ENCODE measurements around the gene PDGFRB.

The PDGFRB gene

DNA sequence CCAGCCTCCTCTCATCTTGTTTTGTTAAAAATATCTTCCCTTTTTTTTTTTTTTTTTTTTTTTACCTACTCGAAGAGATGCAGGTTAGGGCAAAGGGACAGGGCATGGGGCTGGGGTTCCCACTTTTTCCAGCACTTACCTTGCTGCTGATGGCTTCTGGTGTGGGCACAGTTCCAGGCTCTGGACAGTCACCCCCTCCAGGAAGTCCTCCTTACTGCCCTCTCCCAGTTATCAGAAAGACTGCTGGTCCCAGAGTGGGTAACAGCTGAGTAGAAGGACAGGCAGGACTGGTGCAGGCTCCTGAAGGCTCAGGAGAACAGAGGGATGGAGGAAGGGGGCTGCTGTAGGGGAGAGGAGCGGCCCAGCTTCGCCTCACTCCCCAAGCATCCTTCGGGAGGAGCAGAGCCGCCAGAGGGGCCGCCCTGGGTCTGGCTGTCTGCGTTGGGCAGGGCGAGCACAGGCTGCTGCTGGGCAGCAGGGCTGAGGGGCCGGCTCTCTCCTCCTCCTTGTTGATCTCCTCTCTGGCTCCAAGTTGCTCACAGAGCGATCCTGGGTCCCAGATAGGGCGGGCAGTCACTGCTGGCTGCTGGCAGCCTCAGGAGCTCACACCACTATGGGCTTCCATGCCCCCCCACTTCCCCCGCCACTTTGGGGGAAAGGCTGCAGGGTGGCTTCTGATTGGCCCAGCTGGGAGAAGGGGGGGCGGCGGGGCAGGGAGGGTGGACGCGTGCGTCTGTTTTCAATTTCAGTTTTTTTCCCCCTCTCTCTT lies at the start of gene PDGFRB:
TSS of gene PDGFRB (minus strand) at position 588 of the 769 bp plus-strand sequence. CDS start 18,798 bp downstream, outside the sequence.
- peak; percentile 30 for DNase-seq

GRCh38 chr5:150204590-150204960 lies 48.9 kb upstream of the PDGFRB start:
- DNase-seq = no peak

GRCh38 chr5:150203832-150204589 lies 48.4 kb upstream of the PDGFRB start:
- DNase-seq = no peak

- DNase-seq = no peak
Observed at GRCh38 chr5:150202501-150202900, 46.9 kb upstream of the PDGFRB start.

DNA sequence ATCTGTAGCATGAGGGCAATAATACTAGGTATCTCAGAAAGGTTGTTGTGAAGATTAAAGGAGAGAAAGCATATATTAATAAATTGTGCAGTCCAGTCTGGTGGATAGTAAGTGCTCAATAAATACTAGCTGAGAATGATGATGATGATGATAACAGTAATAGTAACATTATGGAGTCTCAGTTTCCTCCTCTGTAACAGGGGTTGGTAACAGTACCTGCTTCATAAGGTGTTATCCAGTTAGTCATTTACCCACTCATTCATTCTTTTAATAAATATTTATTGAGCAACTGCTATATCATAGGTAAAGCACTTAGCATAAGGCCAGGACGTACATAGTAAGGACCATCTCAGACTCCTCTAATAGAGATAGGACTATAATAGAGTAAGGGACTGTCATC lies 41.8 kb upstream of the PDGFRB start:
- no peak for DNase-seq

DNA sequence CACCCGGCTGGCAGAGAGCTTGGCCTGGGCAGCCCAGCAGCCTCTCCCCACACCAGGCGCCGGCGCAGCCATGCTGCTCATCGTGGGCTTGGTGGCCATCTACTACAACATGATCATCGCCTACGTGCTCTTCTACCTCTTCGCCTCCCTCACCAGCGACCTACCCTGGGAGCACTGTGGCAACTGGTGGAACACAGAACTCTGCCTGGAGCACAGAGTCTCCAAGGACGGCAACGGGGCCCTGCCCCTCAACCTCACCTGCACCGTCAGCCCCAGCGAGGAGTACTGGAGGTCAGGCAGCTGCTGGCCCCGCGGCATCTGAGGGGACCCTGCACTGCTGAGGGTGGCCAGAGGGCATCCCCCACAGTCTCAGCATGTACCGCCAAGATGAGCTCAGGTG lies 41.3 kb upstream of the PDGFRB start:
- no peak for DNase-seq

- DNase-seq = no peak
Observed at GRCh38 chr5:150196514-150196913, 40.9 kb upstream of the PDGFRB start.

- DNase-seq = no peak
Observed at GRCh38 chr5:150195736-150196485, 40.3 kb upstream of the PDGFRB start.

- DNase-seq = no peak
Observed at GRCh38 chr5:150192462-150192861, 36.8 kb upstream of the PDGFRB start.

DNA sequence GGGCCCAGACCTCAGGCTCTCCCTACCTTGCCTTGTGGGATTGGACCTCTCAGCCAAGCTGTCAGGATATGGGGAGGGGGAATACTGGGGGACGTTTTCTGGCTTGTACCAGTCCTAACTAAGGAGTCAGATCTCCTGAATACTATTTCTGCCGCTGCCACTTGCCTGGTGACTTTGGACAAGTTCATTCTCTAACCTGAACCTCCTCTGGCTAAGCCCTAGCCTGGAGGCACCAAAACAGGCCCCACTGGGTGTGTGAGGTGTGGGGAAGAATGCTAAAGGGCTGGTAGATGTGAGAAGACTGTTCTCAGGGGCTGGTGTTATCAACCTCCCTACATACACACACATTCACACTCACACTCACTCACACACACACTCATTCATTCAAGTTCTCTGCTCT lies 35.3 kb upstream of the PDGFRB start:
- DNase-seq = no peak

- DNase-seq = no peak
Observed at GRCh38 chr5:150190503-150190979, 34.9 kb upstream of the PDGFRB start.

DNA sequence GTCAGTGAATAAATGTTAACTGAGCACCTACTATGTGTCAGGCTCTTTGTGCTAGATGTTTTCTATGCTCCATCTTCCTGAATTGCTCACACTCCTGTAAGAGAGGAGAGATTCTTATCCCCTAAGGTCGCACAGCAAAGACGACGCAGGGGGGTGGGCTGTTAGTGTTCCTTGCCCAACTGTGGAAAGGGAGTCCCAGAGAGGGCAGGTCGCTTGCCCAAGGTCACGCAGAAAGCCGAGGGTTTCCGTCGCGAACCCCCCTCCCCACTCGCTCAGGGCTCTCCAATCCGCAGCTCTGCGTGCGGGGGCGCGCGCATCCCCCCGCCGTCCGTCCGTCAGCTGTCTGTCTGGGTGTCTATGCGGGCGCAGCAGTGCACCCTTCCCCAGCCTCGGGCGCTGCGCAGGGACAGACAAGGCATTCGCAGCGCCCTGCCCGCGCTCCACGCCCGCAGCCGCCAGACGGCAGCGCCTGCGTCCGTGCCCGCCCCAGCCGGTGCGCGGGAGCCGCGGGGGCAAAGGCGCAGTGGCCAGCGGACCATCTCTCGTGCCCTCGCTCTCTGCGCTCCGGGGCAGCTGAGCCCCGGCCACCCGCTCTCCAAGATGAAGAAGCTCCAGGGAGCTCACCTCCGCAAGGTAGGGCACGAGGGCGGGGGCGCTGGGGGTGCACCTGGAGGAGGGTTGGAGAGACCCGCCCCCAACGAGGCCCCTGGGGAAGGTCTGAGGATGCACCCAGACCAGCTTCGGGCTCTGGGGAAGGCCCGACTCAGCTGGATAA lies 34.3 kb upstream of the PDGFRB start, which contains the start of gene SLC6A7:
TSS of gene SLC6A7 (plus strand) at position 335 of the 775 bp plus-strand sequence. CDS start at position 601, 266 bp downstream.
- DNase-seq = no peak

DNA sequence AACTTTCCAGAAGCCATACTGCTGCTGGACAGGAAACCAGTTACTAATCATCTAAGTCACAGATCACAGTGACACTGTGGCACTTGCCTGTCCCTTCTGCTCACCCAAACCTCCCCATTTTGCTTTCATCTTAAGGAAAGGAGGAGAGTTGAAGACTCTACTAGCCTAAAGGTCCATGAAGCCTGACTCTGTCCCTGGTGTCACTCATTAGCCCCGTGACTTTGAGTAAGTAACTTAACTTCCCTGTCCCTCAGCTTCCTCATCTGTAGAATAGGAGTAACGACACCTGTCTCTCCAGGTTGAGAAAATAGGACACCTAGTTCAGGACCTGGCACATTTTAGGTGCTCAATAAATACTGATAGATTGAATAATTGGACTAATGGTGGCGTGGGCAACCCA lies 33.7 kb upstream of the PDGFRB start:
- no peak for DNase-seq

DNA sequence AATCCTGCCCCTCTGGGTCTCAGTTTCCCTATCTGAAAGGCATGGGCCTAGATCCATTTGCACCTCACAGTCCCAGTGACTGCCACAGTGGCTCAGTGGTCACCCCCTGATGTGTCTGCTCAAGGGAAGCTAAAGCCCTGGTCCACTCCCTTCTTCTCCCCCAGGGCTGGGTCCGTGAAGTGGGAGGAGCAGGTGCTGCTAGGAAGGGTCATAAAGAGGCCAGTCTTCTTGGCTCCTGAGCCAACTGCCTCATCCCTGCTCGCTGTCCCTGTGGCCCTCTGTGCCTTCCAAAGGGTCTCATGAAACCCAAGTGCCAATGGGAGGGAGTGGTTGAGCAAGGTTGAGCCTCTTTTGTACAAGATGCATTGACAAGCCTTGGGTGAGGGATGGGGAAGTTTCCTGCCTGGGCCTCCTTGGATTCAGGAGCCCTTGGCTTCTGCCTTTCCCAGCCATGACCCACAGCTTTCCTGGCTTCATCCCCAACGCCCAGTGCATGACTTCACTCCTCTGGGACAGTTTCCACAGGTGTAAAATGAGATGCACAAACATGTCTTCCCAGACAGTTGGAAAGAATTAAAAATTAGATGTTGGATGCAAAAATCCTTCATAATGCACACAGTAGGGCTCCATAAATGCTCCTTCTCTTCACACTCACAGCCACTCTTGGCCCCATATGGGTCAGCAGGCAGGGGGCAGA lies 32.6 kb upstream of the PDGFRB start:
- DNase-seq = no peak

DNA sequence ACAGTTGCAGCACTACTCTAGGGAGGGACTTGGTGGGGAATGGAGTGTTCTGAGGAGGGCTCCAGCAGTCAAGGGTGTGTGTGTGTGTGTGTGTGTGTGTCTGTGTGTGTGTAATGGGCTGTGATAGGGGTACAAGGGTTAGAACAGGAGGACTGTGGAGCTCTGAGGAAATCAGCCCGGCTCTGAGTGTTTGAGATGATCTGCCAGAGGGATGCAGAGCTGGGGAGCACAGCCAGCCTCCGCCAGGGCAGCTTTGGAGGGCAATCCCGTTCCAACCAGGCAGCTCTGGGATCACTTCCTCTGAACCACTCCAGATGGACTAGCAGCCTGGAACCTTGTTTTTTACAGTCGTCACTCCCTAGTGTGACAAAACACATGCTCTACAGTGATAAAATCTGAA lies 31.3 kb upstream of the PDGFRB start:
- DNase-seq = no peak

DNA sequence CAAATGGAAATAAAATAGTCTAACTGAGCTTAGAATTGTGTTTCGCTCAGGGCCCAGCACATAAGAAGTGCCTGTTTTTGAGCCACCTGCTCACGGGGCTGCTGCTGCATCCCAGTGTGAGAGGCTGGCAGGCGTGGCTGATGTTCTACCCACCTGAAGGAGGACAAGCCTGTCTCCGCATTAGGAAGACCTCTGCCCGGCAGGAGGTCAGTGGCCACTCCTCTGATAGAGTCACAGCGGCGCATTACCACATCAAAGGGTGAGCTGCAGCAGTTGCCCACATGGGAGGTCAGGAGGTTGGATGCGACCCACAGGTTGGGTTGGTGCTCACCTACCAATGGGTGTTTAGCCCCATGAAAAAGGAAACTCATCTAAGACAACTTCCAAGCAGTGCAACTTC lies 30.5 kb upstream of the PDGFRB start:
- DNase-seq = no peak

DNA sequence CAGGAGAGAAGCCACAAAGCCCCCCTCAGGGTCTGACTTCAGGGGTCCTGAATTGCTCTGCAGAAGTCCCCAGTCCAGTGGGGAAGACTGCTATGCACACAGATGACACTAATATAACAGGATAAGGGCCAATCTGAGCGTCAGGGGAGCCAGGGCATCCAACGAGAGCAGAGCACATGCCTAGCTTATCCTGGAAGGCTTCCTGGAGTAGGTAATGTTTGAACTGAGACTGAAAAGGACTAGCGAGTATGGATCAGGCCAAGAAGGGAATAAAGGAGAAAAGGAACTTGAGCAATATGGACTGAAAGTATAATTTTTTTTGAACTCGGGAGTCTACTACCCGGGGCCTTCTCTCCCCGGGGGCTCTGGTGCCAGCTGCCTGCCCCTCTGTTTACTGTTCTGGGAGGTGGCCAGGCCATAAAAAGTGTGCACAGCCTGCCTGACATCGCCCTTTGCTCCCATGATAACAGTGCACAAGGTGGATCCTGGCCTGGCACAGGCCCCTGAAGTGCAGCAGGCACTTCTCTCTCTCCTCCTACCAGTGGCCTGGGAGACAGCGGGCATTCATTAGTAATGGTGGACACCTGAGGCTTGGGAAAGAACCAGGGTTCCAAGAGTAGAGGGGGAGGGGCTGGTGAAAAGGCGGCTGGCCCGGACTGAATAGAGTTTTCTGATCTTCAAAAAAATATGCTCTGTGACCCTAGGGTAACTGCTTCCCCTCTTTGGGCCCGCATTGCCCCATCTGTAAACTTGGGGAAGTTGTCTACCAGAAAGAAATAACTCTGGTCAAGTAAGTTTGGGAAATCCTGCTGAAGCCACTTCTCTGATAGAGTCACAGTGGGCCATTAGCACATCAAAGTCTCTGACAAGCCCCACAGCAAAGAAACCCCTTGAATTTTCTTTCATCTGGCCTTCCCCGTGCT lies 29.6 kb upstream of the PDGFRB start:
- DNase-seq = no peak

DNA sequence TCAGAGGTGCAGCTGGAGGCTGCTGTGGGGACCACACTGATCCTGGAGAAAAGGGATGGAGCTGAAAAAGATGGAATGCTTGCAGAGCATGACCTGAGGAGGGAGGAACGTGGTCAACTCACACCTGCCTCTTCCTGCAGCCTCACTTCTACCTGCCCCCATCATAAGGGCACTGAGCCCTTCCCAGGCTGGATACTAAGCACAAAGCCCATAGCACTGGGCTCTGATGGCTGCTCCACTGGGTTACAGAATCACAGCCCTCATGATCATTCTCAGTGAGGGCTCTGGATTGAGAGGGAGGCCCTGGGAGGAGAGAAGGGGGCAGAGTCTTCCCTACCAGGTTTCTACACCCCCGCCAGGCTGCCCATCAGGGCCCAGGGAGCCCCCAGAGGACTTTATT lies 28.4 kb upstream of the PDGFRB start:
- DNase-seq = no peak

DNA sequence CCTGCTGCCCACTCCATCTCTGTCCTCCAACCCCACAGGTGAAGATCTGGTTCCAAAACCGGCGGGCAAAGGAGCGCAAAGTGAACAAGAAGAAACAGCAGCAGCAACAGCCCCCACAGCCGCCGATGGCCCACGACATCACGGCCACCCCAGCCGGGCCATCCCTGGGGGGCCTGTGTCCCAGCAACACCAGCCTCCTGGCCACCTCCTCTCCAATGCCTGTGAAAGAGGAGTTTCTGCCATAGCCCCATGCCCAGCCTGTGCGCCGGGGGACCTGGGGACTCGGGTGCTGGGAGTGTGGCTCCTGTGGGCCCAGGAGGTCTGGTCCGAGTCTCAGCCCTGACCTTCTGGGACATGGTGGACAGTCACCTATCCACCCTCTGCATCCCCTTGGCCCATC lies 27.8 kb upstream of the PDGFRB start:
- DNase-seq = no peak

GRCh38 chr5:150182774-150183173 lies 27.1 kb upstream of the PDGFRB start:
- no peak for DNase-seq
